HUES6 (cell line): ENCODE data around the gene ATP11A.

Source experiments
- H3K27ac ChIP-seq: 2 replicates; pipeline ENCODE4 v1.7.0; 2013; ENCODE audit warnings: low read depth, mild to moderate bottlenecking, low read length, inconsistent platforms
- H3K27me3 ChIP-seq: 2 replicates; pipeline ENCODE4 v1.6.1; 2013; ENCODE audit warnings: low read length; ENCODE audit not compliant: control insufficient read depth, insufficient read depth
- H3K36me3 ChIP-seq: 2 replicates; pipeline ENCODE4 v1.6.1; 2013; ENCODE audit warnings: low read length; ENCODE audit not compliant: control insufficient read depth, insufficient read depth
- H3K4me1 ChIP-seq: 2 replicates; pipeline ENCODE4 v1.6.1; 2013; ENCODE audit warnings: low read length; ENCODE audit not compliant: control insufficient read depth, insufficient read depth
- H3K4me3 ChIP-seq: 2 replicates; pipeline ENCODE4 v1.5.1; 2013; ENCODE audit warnings: low read depth, low read length
- H3K9ac ChIP-seq: one replicate; pipeline ENCODE4 v1.6.1; 2013; ENCODE audit warnings: mild to moderate bottlenecking, low read length
- H3K9me3 ChIP-seq: 2 replicates; pipeline ENCODE4 v1.6.1; 2013; ENCODE audit warnings: low read depth, low read length; ENCODE audit not compliant: control insufficient read depth, insufficient read depth

ATP11A gene

GRCh38 chr13:112757759-112758086 lies 67.9 kb downstream of the ATP11A start:
- H3K27me3 ChIP-seq = no peaks in the 10 kb centered on the region
- H3K9ac ChIP-seq = no peak overlapping the region
- peaks cover 20% of the 10 kb centered on the region; the same call in 1 of the 2 replicates for H3K4me1 ChIP-seq
- no peaks in the 10 kb centered on the region for H3K9me3 ChIP-seq
- H3K27ac ChIP-seq = no peak overlapping the region
- H3K4me3 ChIP-seq = no peak overlapping the region
- 0 out of 2 replicates have a peak, but pooled peaks cover 4% of the 10 kb centered on the region for H3K36me3 ChIP-seq

- H3K4me3 ChIP-seq = no peak overlapping the region
- no peak overlapping the region for H3K9ac ChIP-seq
- peaks cover 15% of the 10 kb centered on the region; the same call in 1 of the 2 replicates for H3K4me1 ChIP-seq
- H3K27ac ChIP-seq = no peak overlapping the region
- no peaks in the 10 kb centered on the region for H3K9me3 ChIP-seq
- H3K27me3 ChIP-seq = no peaks in the 10 kb centered on the region
- 0 out of 2 replicates have a peak, but pooled peaks cover 4% of the 10 kb centered on the region for H3K36me3 ChIP-seq
These were observed 69.2 kb downstream of the ATP11A start for GRCh38 chr13:112759053-112759452.

DNA sequence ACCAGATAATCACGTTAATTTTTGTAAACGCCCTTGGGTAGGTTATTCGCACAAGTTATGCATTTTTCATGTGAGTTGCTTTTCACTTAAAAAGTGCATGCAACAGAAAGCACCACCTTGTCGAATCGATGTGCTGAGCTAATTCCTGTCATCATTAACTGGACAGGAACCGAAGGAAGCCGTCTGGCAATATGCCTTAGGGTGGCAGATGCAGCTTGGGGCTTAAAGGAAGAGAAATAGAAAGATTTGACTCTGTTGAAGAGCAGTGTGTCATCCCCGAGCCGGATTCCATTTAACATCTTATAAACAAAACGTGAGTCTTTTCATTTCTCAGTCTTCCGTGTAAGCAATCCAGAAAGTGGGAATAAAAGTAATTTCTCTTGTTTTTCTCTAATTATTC lies 70.0 kb downstream of the ATP11A start:
- Histone ChIP-seq H3K27ac (no peak overlapping the region), H3K9ac (no peak overlapping the region), H3K27me3 (no peaks in the 10 kb centered on the region), H3K4me3 (no peak overlapping the region), H3K9me3 (no peaks in the 10 kb centered on the region), H3K36me3 (0 out of 2 replicates have a peak, but pooled peaks cover 4% of the 10 kb centered on the region), H3K4me1 (peaks cover 15% of the 10 kb centered on the region; the same call in 1 of the 2 replicates)

GRCh38 chr13:112760435-112760834 lies 70.6 kb downstream of the ATP11A start:
- H3K4me1 ChIP-seq = peaks cover 18% of the 10 kb centered on the region; the same call in 1 of the 2 replicates
- H3K36me3 ChIP-seq = 0 out of 2 replicates have a peak, but pooled peaks cover under 1% of the 10 kb centered on the region
- no peak overlapping the region for H3K9ac ChIP-seq
- H3K4me3 ChIP-seq = no peak overlapping the region
- no peaks in the 10 kb centered on the region for H3K9me3 ChIP-seq
- H3K27me3 ChIP-seq = no peaks in the 10 kb centered on the region
- no peak overlapping the region for H3K27ac ChIP-seq

- peaks cover 23% of the 10 kb centered on the region; the same call in 1 of the 2 replicates for H3K4me1 ChIP-seq
- H3K9ac ChIP-seq = no peak overlapping the region
- no peak overlapping the region for H3K4me3 ChIP-seq
- H3K9me3 ChIP-seq = no peaks in the 10 kb centered on the region
- H3K27ac ChIP-seq = no peak overlapping the region
- H3K36me3 ChIP-seq = no peaks in the 10 kb centered on the region
- no peaks in the 10 kb centered on the region; the same call in 1 of the 2 replicates for H3K27me3 ChIP-seq
These were observed 71.1 kb downstream of the ATP11A start for GRCh38 chr13:112760931-112761330.

DNA sequence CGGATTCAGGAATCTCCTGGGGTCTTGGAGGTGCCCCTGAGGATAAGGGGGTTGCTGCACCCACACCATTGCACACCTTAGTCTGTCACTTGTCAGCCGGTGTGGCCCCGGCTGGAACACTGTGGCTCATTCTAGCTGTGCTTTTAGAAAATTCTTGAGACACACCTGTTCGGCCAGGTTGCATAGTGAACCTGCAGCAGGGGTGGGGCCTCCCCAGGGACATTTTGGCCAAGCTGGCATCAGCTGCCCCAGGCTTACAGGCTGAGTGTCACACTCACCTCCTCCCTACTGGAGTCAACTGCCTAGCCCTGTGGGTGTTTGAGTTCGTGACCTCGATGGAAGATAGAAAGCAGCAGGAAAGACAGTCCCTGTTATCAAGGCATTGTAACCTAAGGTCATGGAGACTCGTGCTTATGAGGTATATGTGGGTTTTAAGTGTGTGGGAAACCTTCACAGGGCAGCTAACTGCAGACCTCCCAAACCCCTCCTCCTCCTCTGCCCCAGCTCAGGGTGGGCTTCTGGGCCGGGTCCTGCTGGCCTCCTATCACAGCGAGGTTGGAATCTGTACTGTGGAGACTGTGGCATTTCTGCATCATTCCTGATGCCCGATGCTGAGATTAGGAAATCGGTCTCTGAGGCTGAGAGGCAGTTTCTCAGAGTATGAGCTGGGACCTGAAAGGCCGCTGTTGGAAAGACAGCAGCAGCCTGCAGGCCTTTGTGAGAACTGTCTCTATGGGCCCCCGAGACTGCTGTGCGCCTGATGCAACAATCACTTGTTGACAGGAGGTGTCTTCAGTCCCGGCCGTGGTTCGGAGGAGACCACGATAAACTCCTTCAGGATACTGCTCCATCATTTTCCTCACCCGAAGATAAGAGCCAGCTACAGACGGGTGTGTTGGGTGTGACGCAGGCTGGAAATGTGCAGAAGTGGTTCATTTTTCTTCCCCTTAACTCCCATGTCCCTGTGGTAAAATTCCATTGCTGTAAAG lies 72.2 kb downstream of the ATP11A start:
- no peaks in the 10 kb centered on the region; the same call in 1 of the 2 replicates for H3K27me3 ChIP-seq

DNA sequence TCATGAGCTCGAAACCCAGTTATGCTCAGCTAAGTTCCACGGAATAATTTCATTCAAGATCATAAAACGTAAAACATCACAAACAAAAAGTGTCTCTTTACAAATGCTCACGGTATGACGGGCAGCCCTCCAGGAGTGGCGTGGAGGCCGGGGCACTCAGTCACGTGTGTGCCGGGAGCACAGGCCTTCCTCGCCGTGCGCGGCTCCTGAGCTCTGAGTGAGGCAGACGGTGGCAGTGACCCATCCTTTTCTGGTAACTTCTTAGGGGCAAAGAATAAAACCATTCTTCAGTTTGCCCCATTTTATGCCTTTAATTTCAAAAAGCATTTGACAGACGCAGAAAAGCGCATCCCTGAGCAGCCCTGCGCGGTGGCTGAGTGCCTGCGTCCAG lies 72.8 kb downstream of the ATP11A start:
- Histone ChIP-seq H3K27me3 (no peaks in the 10 kb centered on the region; the same call in 1 of the 2 replicates), H3K36me3 (no peaks in the 10 kb centered on the region), H3K27ac (no peak overlapping the region), H3K9me3 (no peaks in the 10 kb centered on the region), H3K4me1 (peaks cover 15% of the 10 kb centered on the region; the same call in 1 of the 2 replicates), H3K4me3 (no peak overlapping the region), H3K9ac (no peak overlapping the region)

More for the DNA sequence above, 72.2 kb downstream of the ATP11A start:
- Histone ChIP-seq H3K36me3 (no peaks in the 10 kb centered on the region), H3K9me3 (no peaks in the 10 kb centered on the region), H3K4me3 (no peak overlapping the region), H3K27ac (no peak overlapping the region), H3K4me1 (peaks cover 19% of the 10 kb centered on the region; the same call in 1 of the 2 replicates), H3K9ac (no peak overlapping the region)

DNA sequence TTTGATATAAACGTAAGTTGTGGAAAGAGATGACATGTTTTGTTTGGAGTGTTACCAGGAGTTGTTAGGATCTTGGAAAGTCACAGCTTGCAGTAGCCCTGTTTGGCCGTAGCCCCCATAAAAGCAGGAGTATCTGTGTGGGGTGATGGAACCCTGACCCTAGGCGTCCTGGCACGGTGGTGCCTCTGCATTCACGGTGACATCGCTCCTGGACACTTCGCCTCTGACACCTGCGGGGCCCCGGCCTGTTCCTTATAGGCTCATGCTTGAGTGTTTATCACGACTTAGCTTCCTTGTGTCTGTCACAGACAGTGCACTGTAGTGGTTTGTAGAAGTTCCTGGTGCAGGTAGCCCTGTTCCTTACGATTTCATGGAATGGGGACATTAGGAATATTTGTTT lies 74.2 kb downstream of the ATP11A start:
- Histone ChIP-seq H3K27me3 (no peaks in the 10 kb centered on the region; the same call in 1 of the 2 replicates), H3K9ac (no peak overlapping the region), H3K9me3 (no peaks in the 10 kb centered on the region), H3K4me1 (peaks cover 14% of the 10 kb centered on the region; the same call in 1 of the 2 replicates), H3K4me3 (no peak overlapping the region), H3K27ac (no peak overlapping the region), H3K36me3 (no peaks in the 10 kb centered on the region)

DNA sequence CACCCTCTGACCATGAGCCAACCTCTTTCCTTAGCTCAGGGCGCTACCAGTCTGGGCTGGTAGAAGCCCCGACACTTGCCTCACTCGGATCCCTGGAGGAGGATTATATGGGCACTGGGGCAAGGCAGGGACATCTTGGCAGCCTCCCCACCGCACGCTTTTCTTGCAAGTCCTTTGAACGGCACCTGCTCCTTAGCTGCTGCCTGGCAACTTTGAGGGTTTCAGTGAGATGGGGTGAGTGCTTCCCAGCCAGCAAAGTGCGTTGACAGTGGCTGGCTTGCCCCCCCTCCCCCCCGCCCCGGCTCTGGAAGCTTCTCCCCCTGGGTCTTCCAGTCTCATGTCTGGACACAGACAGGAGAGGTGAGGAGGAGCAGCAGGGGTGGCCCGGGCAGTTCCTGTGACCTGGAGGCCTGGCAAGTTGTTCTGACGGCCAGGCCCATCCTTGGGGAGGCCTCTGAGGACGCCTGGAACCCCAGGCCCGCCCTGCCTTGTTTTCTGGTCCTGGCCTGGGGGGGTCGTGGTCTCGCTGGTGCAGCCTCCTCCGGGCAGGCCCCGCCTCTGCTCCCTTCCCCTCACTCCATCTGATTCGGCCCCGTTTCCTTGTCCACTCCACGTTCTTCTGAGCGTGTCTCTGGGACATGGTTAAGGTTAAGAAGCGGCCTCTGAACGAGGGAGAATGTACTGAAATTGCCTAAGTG lies 75.2 kb downstream of the ATP11A start:
- no peak overlapping the region for H3K27ac ChIP-seq
- peaks cover 20% of the 10 kb centered on the region; the same call in 1 of the 2 replicates for H3K4me1 ChIP-seq
- no peaks in the 10 kb centered on the region; the same call in 1 of the 2 replicates for H3K27me3 ChIP-seq
- H3K9ac ChIP-seq = no peak overlapping the region
- H3K9me3 ChIP-seq = no peaks in the 10 kb centered on the region
- no peaks in the 10 kb centered on the region for H3K36me3 ChIP-seq
- H3K4me3 ChIP-seq = no peak overlapping the region

DNA sequence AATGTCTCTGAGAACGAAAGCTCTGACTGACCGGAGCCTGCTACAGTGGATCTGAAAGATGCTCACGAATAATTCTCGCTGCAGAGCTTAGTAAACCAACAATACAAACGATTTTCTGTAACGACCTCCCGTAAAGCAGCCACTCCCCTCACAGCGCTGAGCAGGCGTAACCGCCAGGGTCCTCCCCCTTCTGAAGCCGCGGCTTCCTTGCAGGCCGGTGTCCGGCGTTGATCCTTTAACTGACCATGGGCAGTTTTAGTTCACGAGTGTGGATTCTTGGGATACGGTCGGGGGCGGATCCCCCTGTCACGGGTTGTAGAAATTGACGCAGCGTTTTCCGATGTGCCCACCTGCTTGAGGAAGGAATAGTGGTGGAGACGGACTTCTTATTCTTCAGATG lies 75.9 kb downstream of the ATP11A start:
- peaks cover 26% of the 10 kb centered on the region for H3K4me1 ChIP-seq
- H3K27ac ChIP-seq = no peak overlapping the region
- H3K4me3 ChIP-seq = no peak overlapping the region
- H3K27me3 ChIP-seq = no peaks in the 10 kb centered on the region; the same call in 1 of the 2 replicates
- no peaks in the 10 kb centered on the region for H3K36me3 ChIP-seq
- H3K9me3 ChIP-seq = no peaks in the 10 kb centered on the region
- no peak overlapping the region for H3K9ac ChIP-seq
